Measurements from ENCODE around the gene DMKN.
"Not testable (repeated sequence)": the region's sequence is repeated elsewhere in the genome, so short reads cannot be mapped to it uniquely, and the experiment has no call there.

Gene DMKN

DNA sequence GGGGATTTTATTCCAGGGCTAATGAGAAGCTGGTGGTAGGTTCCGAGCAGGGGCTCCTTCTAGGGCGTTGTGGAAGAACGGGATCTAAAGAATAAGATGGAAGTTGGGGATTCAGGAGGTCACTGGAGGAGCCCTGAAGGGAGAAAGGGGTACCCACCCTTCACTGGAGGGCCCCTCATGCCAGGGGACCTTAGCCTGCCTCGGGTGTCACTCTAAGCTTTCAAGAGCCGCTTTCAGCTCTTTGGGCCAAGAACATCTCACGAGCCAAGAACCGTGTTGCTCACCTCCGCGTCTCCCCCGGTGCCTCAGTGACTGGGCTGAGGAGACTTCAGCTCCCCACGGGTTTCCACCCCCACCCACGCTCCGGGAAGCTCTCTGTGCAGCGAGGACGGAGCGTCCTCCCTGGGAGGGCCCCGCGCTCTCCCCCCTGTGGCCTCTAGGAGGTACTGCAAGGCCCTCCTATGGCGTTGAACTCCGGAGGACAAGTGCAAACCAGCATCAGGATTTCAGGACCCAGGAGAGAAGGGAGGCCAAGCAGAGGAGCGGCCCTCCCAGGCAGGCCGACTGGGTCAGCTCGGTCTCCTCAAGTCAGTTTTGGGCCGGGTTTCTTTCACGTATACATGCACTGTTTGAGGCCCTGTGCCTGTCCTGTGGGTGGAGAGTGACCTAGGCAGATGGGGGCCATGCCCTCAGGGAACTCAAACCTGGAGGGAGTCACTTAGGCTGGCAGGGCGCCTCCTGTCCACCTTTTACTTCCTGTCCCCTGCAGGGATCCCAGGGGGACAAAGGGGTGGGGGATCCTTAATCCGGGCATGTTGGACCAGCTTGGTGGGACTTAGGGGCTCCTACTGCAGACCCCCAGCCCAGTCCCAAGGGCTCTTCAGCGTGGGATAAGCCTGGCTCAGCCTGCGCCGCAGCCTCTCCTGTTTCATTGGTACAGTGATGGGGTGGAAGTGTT lies 18.1 kb downstream of the DMKN start:
- peak; percentile 83 for DNase-seq

DNA sequence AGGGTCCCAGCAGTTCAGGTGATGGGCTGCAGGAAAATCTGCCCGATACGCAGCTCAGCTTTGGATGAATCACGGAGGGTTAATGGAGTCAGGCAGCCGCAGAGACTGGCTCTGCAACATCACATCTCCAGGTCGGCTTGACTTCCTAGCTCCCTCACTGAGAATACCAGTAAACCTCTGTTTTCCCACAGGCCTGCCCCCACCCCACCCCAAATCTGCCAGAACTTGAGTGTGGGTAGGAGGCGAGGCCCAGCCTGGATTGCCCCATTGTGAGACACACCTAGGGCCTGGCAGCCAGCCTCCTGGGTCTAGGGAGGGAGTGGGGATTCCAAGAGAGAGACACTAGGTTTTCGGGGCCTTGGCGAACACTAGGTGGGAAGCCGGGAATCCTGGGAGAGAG lies 19.5 kb downstream of the DMKN start:
- DNase-seq, result no peak

DNA sequence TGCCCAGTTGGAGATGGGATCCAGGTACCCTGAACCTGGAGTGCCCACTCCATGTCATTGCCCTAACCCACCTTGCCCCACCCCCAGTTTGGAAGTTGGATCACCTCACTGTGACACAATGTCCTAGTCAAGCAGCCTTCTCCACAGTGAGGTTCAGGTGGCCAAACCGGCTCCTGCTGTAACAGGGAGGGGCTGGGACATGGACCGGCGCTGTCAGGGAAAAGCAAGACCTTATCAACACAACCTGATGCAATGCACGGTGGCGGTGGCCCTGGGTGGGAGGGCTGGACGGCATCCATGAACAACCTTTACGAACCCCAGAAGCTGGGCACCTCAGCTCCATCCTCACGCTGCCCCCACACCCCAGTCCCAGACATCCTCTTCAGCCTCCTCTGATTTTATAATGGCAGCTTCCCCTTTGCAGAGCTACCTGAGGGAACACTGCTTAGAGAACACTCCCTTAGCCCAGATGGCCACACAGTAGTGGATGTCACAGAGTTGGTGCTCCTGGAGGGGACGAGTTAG lies 21.6 kb downstream of the DMKN start:
- DNase-seq, result no peak

DNA sequence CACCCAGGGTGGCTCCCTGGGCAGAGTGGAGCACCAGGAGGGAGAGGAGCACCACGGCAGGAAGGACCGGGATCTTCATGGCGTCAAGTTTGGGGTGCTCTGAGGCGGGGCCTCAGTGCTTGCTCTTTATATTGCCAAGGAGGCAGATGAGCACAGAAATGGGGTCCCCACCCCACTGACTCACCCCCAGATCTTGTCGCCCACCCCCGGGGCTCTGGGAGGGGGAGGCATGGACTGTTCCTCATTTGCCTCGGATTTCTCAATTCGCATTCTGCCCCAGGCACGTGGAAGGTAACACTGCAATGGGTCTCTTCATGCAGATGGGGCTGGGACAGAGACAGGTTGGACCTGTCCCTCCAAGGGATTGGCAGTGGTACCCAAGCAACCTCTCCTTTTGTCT lies 23.1 kb downstream of the DMKN start, which contains the start of gene KRTDAP:
Gene KRTDAP, minus strand, starts transcription at position 101 of the 400 bp plus-strand sequence. Its CDS starts 22 bp downstream, at position 79.
- DNase-seq, result no peak

DNA sequence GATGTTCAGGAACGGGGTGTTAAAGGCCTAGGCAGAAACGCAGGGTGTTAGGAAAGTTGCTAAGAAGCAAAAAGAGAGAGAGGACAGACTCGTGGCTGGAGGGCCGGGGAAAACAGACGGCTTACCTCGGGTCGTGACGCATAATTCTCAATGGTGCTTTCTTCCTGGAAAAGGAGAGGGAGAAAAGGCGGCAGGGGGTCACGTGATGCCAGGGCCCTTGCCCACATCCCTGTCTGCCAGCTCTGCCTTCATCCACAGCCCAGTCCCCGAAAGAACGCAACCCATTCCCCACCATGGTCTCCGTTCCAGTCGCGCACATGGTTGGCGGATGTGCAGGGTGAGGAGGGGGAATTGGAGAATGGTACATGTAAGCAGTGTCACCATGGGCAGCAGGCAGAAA lies 24.8 kb downstream of the DMKN start:
- no peak for DNase-seq

DNA sequence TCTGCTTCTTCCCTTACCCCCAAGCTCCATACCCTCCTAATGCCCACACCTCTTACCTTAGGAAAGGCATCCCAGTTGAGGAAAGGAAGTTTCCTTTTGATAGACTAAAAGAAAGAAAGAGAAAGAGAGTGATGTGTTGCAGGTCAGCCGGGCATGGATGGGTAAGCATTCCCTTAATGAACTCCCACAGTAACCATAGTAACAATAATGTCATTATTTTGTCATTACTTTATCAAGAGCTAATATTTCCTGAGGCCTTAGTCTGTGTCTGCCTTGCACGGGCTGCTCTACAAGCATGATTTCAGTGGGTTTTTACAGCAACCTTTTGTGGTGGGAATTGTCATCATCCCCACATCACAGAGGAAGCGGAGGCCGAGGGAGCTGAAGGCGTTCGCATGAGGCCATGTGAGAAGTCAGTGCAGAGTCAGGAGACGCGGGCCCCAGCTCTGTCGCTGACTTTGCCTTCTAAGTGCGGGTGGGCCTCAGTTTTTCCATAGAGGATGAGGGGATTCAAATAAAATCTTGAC lies 25.7 kb downstream of the DMKN start:
- DNase-seq, result no peak

DNA sequence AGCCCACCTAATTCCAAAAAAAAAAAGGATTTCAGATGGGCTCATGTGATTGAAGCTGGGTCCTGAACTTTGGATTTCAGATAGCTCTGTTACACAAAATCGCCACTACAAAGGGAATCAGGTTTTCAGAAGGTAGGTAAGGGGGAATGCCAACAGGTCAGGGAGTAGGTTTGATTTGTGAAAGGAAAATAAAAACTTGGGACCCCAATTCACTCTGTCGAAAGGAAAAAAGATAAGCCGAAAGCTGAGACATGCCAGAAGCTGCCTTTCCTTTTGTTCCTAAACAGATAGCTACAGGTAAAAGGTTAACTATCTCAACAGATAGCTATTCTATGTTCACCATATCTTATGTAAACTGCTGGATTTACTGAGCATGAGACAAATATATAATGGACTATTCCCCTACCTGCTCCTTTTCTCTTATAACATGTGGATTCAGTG lies 27.2 kb downstream of the DMKN start:
- DNase-seq, result no peak

DNA sequence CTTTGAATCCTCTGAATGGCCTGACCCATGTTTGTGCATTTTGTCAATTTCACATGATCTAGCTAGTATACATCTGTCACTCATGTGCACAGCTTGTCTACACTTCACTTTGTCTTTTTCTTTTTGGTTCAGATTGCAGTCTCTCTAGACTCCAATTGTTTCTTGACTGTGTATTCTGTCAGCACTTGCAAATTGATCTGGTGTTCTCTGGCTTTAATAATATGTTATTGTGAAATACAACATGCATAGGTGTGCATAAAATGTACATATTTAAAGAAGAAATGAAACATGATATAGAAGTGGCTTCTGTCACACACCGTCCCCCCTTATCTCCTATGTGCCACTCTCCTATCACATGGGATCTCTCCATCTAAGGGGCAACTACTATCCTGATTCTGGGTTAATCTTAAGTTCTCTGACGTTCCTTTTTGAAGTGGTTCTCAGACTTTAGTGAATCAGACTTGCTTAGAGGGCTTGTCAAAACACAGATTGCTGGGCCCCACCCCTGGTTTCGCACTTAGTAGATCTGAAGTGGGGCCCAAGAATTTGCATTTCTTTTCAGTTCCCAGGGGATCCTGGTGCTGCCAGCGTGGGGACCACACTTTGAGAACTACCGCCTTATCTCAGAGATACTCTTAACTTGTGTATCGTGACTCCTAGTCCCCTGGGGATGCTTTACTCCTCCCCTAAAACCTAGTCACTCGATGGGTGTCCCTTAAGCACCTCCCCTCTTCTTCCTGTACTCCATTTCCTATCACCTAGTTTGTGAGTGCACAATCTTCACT lies 29.0 kb downstream of the DMKN start:
- DNase-seq, result no peak

DNA sequence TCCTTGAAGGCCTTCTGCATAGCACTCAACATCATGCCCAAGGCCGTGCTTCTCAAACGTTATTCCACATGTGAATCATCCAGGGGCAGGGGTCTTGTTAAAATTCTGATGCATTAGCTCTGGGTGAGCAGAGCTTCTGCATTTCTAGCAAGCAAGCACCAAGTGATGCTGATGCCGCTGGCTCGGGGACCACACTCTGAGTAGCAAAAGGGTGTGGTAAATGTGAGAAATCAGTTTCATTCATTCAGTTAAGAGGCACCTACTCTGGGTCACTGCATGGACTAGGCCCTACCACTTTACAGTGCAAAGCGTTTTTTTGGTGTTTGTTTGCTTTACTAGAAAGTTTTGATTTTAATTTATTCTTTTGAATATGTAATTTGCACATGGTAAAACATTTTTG lies 30.4 kb downstream of the DMKN start:
- DNase-seq, result no peak

DNA sequence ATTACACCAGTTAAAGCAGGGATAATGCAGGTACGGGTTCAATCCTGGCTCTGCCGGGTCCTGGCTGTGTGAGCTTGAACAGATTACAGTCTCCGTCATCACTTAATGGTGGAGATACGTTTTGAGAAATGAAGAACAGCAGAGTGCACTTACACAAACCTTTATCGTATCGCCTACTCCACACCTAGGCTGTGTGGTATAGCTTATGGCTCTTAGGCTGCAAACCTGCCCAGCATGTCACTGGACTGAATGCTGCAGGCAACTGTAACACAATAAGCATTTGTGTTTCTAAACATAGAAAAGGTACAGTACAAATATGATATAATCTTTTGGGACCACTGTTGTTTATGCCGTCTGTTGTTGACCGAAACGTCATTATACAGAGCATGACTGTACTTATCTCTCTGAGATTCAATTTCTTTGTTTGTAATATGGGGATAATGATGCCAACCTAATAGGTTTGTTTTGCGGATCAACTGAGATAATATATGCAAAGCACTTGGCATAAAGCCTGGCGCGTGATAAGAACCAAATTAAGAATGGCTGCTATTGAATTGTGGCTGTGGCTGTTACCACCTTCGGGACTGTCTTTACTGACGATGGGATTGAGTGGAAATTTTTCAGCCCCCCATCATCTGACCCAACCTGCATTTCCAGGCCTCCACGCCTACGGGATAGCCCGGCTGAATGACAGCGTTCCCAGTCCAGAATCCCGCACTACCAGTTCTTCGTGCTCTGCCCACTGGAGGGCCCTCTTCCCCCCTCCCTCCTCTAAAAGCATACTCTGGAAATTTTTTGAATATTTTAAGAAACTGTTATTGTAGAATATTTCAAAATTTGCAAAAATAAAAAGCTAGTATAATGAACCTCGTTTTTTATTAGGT lies 34.4 kb downstream of the DMKN start:
- no peak for DNase-seq

DNA sequence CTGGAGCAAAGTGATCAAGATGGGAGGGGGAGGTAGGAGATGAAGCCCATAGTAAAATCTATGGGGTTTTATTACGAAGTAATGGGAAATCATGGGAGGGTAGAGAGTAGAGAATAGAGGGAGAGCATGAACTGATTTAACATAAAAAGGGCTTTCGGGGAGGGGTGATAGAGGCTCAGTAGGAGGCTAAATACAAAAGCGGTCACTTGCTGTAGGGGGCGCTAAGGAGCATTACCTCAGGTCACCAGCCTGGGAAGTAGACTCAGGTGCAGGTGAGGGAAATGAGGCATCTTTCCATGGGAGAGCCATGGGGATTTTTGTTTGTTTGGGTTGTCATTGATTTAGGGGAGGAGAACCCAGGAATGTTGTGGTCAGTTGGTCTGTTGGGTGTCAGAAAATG lies 37.3 kb downstream of the DMKN start:
- DNase-seq, result peak; percentile 16

DNA sequence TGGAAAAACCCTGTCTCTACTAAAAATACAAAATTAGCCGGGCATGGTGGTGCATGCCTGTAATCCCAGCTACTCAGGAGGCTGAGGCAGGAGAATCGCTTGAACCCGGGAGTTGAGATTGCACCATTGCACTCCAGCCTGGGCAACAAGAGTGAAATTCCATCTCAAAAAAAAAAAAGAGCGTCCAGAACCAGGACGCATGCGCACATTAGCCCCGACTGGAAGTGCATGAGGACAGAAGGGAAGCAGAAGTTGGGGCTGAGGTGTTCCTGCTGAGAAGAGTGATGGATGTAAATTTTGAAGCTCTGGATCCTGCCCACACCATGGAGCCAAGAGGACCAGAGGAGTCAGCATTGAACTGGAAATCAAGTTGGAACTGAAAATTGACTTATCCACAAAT lies 38.9 kb downstream of the DMKN start:
- DNase-seq, result not testable (repeated sequence)

DNA sequence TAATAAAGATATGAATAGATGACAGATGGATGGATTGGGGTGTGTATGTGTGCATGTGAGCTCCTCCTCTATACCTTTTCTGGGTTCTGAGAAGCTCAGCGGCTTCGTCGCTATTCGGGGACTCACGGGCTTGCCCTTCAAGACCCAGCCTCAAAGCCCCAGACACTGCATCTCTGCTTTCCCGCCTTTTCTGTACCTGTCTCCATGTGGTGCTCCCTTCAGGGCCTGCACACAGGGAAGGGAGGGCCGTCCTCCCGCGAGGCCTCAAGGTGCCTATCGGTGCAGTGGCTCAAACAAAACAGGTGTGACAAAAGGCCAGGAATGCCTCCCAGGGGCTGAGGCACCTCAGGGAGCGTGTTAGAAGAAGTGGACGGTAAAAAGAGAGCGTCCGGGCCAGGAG lies 39.3 kb downstream of the DMKN start:
- no peak for DNase-seq

DNA sequence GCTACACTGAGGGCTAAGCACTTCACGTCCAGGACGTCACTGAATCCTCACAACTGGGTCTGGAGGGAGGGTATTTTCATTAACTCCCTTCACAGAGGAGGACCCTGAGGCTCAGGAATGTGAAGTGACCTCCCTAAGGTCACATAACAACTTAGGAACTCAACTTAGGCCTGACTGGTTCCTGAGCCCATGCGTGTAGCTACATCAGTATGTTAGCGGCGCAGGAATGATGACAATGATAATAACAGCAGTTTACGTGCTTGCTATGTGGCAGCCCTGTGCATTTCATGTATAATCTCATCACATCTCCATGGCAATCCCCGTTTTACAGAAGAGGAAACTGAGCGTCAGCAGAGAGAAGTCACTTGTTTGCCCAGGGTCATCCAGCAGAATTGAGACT lies 41.5 kb downstream of the DMKN start:
- DNase-seq, result no peak

DNA sequence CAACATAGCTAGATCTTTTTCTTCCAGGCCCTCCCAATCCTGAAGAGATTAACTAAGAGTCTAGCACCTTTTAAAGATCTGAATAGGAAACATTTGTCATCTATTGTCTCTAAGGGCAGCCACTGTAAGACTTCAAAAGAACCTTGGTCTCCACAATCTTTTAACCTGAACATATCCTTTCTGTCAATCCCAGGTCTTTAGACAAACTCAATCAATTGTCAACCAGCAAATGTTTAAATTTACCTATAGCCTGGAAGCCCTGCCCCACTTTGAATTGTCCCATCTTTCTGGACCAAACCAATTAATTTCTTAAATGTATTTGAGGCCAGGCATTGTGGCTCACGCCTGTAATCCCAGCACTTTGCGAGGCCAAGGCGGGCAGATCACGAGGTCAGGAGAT lies 42.4 kb downstream of the DMKN start:
- not testable (repeated sequence) for DNase-seq

DNA sequence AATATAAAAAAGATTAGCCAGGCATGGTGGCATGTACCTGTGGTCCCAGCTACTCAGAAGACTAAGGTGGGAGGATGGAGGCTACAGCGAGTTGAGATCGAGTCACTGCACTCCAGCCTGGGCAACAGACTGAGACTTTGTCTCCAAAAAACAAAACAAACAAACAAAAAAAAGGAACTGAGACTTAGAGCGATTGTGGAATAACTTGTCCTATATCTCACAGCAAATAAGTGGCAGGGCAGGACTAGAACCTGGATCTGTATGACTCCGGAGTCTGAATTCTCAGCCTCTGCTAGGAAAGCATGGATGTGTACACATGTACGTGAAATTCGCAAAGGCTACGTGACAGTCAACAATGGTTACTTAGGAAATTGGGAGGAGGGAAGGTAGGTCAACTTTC lies 43.3 kb downstream of the DMKN start:
- DNase-seq, result no peak

DNA sequence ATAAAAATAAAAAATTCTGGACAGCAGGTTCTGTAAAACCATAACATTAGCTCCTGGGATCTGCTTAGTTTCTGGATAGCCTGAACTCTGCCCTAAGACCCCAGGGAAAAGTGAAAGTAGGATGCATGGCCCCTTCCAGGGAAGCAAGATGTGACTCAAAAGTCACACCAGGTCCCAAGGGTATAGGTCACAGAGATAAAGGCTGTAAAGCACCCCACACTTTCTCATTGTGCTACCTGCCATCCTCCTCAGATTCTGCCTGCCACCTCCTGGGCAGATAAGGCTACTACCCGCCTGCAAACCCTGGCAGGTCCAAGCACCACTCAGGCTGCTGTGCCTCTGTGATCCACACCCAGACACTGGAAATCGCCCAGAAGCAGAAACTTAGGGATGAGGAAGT lies 44.8 kb downstream of the DMKN start:
- peak; percentile 82 for DNase-seq

DNA sequence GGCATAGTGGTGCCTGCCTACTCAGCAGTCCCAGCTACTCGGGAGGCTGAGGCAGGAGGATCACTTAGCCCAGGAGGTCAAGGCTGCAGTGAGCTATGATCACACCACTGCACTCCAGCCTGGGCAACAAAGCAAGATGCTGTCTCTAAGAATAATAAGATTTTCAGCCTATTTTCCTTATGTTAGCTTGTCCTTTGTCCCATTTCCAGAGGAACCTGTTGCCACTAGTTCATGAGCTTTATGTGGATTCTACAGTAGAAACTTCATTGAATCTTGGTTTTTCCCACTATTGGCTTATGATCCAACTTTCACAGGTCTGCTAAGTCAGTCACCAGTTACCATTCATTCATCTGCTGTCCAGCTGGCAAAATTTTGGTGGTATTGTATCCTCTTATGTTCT lies 47.2 kb downstream of the DMKN start:
- no peak for DNase-seq

DNA sequence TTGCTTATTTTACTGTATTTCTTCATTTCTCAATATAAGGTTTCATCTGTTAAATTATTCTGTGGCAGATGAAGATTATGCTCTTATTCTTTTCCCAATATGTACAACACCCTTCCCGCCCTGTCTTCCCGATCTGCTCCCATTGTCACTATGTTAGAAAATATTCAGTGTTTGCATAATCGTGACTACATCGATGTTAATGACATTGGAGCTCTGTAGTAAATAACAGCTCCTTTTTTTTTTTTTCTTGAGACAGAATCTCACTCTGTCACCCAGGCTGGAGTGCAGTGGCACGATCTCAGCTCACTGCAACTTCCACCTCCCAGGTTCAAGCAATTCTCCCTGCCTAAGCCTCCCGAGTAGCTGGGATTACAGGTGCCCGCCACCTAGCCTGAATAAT lies 50.5 kb downstream of the DMKN start:
- DNase-seq, result not testable (repeated sequence)

DNA sequence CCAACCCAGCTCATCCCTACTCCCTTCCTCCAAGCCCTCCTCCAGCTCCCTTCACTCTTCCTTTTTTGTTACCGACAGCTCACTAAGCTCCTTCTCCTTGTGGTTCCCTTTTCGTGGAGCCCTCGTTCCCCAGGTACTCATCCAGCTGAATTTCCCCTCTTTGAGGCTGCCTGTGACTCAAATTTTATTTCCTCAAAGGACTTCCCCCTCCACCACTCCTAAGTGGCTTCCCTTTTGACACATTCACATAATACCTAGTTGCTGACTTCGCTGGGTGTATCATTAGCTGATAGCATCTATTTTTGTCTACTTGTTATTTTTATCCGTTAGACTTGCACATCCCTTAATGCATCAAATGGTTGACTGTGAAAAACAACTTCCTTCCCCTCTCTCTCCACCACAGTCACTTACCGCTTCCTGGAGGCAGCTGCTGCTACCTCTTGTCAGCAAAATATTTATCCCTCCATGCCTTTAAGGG lies 50.9 kb downstream of the DMKN start:
- peak; percentile 79 for DNase-seq

DNA sequence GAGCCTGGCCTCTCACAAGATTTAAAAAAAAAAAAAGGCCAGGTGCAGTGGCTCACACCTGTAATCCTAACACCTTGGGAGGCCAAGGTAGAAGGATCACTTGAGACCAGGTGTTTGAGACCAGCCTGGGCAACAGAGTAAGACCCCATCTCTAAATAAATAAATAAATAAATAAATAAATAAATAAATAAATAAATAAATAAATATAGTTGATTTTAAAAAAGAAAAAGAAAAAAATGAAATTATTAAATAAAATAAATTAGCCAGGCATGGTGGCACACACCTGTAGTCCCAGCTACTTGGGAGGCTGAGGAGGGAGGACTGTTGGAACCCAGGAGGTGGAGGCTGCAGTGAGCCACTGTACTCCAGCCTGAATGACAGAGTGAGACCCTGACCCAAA lies 51.7 kb downstream of the DMKN start:
- not testable (repeated sequence) for DNase-seq

DNA sequence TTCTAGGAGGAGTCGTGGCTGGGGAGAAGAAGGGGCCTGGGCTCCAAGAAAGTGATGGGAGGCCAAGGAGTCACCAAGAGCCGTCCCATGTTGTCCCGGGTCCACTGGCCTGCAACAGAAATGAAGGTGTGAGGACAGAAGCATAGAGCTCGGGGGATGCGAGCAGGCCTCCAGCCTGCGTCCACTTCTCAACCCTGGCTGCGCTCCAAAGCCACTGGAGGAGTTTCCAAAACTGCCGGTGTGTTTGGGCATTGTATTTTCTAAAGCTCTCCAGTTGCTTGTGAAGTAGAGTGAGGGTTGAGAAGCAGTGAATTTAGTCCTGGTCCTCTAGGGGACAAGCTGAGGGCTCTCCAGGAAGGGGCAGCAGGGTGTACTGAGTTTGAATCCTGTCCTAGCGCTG lies 52.4 kb downstream of the DMKN start:
- DNase-seq, result no peak
